Measurements from ENCODE around the gene PRKD2.
"Not testable (repeated sequence)": the region's sequence is repeated elsewhere in the genome, so short reads cannot be mapped to it uniquely, and the experiment has no call there.

Gene PRKD2

DNA sequence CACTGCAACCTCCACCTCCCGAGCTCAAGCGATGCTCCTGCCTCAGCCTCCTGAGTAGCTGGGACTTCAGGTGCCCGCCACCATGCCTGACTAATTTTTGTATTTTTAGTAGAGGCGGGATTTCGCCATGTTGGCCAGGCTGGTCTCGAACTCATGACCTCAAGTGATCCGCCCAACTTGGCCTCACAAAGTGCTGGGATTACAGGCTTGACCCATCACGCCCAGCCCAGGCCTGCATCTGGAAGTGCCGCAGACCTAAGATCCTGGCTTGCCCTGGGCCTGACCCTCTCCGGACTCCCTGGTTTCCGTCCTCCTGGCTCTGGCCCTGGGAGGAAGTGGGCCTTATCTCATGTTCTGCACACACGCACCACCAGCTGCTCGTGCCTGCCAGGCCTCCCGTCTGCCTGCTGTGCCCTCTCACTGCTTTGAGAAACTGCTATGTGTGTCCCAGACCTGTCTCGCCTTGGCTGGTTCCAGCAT lies 87.3 kb downstream of the PRKD2 start:
- Mint-ChIP-seq H3K9me3 (no peaks in the 10 kb centered on the region), H3K27ac (no peak overlapping the region), H3K27me3 (ENCODE audit: low read depth, poor library complexity) (peaks cover 23% of the 10 kb centered on the region), H3K4me3 (no peak overlapping the region), H3K4me1 (peaks cover 46% of the 10 kb centered on the region), H3K36me3 (ENCODE audit: low read depth) (no peaks in the 10 kb centered on the region)
- TF ChIP-seq CTCF (IDR thresholded peaks at IDR 0.05): no peak
- no peak for DNase-seq

GRCh38 chr19:46628970-46629369 lies 87.9 kb downstream of the PRKD2 start:
- not testable (repeated sequence) for H3K27ac Mint-ChIP-seq; DNase-seq; H3K4me3 Mint-ChIP-seq; H3K36me3 Mint-ChIP-seq (ENCODE audit: low read depth); H3K9me3 Mint-ChIP-seq
- Mint-ChIP-seq H3K4me1 (peaks cover 51% of the 10 kb centered on the region), H3K27me3 (ENCODE audit: low read depth, poor library complexity) (peaks cover 24% of the 10 kb centered on the region)

DNA sequence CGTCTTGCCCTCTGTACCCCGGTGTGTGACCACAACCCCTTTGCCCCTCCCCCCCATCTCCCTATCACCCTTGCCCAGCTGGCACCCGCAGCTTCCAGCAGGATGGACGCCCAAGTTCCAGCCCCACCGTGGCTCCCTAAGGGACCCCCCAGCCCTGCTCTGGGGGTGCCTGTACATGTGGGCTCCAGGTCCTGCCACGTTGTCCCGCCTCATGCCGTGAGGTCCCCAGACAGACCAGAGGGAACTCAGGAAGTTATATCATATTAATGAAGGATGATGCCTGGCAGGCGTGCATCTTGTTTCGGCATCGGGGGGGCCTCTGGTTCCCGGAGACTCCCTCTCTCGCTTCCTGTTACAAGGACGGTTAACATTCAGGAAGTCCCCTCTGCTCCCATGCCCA lies 90.5 kb downstream of the PRKD2 start:
- Mint-ChIP-seq H3K27ac (peak overlapping the region; percentile 39), H3K36me3 (ENCODE audit: low read depth) (no peaks in the 10 kb centered on the region), H3K4me3 (no peak overlapping the region), H3K27me3 (ENCODE audit: low read depth, poor library complexity) (peaks cover 15% of the 10 kb centered on the region), H3K9me3 (no peaks in the 10 kb centered on the region), H3K4me1 (peaks cover 44% of the 10 kb centered on the region)
- no peak for DNase-seq
- TF ChIP-seq CTCF (IDR thresholded peaks at IDR 0.05): no peak

- Mint-ChIP-seq H3K9me3 (no peaks in the 10 kb centered on the region), H3K27me3 (ENCODE audit: low read depth, poor library complexity) (peaks cover 15% of the 10 kb centered on the region), H3K4me3 (no peak overlapping the region), H3K36me3 (ENCODE audit: low read depth) (no peaks in the 10 kb centered on the region), H3K27ac (no peak overlapping the region), H3K4me1 (peaks cover 44% of the 10 kb centered on the region)
- TF ChIP-seq CTCF (IDR thresholded peaks at IDR 0.05): no peak
- no peak for DNase-seq
Observed at GRCh38 chr19:46625731-46626130, 91.2 kb downstream of the PRKD2 start.

DNA sequence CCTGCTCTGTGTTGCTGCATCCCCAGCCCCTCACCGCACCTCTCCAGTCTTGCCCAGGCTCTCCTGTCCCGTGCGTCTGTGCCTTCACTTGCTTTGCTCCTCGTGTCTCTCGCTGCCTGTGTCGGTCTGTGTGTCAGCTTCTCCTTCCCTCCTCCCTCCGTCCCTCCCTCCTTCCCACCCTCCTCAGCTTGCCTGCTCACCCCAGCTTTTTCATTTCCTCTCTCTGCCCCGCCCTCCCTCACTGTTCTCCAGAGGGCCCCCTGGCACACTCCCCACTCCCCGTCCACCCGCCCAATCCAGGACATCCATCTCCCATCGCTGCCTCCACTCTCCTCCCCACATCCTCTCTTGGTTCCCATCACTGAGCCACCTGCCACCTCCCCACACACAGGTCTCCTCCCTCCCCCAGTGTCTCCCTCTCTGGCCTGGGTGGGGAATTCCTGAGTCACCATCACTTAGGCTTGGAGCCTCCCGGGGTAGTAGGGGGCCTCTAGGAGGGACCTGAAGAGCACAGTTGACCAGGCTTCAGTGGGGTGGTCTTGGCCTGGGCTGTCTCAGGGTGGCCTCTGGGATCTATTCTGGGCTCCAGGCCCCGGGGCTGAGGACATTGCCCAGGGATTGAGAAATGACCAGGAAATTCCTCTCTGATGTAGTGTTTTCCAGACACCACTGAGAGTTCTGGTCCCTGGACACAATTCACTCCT lies 91.8 kb downstream of the PRKD2 start, which contains the start of gene PTGIR:
Gene PTGIR, minus strand, starts transcription at position 132 of the 704 bp plus-strand sequence. CDS start 864 bp downstream, outside the sequence.
- Mint-ChIP-seq H3K27me3 (ENCODE audit: low read depth, poor library complexity) (peaks cover 18% of the 10 kb centered on the region), H3K27ac (peak within 1 kb of the TSS; percentile 78)
- no peak for DNase-seq

More for the DNA sequence above, 91.8 kb downstream of the PRKD2 start, which contains the start of gene PTGIR:
- Mint-ChIP-seq H3K4me3 (no peak within 1 kb of the TSS), H3K4me1 (peaks cover 44% of the 10 kb centered on the region), H3K9me3 (no peaks in the 10 kb centered on the region), H3K36me3 (ENCODE audit: low read depth) (no peaks in the 10 kb centered on the region)
- TF ChIP-seq CTCF (IDR thresholded peaks at IDR 0.05): no peak
